D341Med (cell line): Measurements from ENCODE around the gene SPDYE1.
A peak's percentile ranks its signal among the peaks of the same experiment; 100 is the strongest.
"Not testable (repeated sequence)": the region's sequence is repeated elsewhere in the genome, so short reads cannot be mapped to it uniquely, and the experiment has no call there.

Source experiments
- DNase-seq: peaks from one replicate; pipeline ENCODE4 v3.0.0; 2012; ENCODE audit warnings: low spot score

The SPDYE1 gene, protein sequence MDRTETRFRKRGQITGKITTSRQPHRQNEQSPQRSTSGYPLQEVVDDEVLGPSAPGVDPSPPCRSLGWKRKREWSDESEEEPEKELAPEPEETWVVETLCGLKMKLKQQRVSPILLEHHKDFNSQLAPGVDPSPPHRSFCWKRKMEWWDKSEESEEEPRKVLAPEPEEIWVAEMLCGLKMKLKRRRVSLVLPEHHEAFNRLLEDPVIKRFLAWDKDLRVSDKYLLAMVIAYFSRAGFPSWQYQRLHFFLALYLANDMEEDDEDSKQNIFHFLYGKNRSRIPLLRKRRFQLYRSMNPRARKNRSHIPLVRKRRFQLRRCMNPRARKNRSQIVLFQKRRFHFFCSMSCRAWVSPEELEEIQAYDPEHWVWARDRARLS

DNA sequence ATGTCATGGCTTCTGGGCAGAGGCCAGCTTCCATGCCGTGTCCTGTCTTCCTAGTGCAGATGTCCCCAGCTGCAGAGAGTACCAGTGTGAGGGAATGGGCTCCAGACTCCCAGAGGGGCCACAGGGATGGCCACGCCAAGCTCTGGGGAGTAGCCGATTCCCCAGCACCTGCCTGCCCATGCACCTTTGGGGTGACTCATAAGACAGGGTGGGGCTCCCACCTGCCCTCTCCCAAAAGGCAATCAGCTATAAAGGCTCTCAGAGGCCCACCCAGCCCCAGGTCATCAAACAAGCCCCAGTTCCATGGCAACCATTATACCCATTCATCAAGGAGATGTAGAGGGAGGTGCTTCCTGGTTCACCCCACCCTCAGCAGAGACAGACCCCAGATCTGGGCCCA is at the start of gene SPDYE1:
SPDYE1 (plus strand) TSS at position 366 of the 400 bp plus-strand sequence. CDS start 2,053 bp downstream, outside the sequence.
- not testable (repeated sequence) for DNase-seq

DNA sequence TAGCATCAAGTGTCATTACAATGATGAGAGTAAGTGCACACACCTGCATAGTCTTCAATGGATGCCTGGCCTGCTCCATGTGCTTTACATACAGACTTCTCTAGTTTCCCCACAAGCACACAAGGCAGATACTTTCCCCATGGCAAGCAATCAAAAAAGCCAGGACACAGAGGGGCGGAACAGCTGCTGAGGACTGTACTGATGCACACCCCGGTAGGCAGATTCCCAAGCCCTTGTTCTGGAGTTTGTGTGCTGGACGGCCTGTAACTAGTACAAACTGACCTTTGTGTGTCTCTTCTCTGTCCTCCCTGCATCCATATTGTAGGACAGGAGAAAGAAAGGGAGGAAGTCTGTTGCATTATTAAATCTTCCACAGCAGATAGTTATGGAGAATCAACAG is 45.7 kb upstream of the SPDYE1 start:
- no peak for DNase-seq

DNA sequence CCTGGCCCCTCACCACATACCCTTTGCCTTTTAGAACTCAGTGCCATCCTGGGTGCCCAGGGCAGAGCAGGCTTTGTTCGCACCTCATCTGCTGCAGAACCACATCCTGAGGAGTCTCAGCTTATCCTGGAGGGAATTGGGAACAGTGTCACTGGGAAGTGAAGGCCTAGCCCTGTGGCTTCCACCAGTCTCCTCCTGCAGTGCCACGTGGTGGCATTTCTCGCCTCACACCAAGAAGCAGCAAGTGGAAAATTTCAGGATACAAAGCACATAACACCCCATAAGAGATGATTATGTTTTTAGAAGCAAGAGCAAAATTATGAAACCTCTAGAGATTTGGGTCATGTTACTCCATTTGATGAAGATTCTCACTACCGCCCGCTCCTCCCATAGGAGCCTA is 44.6 kb upstream of the SPDYE1 start:
- no peak for DNase-seq

DNA sequence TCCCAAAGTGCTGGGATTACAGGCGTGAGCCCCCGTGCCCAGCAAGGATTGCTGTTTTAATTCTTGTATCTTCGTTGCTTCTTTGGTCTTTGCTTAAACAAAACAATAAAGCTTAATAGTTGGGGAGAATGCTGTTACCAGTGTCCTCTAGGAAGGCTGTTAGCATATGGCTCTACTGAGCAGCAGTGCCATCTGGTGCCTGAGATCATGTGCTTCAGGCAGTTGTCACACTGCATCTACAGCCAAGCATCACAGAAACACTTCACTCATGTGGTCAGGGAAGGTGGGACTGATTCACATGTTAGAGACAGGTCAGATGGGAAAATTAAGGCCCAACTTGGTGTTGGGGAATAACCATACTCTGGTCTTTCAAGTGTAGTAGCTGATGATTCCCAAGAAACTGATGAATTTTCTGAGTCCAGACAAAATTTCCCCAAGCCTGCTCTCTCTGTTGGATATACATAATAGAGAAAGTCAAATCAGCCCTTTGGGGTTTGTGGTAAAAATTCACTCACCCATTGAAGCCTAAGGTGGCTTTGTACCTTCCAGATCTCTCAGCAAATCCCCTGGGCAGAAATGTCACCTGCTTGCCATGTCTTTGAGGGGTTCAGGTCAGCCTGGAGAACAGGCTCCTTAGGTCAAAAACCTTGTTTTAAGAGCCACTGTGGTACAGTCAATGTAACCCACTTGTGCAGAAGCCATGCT is 43.0 kb upstream of the SPDYE1 start:
- peak; percentile 79 for DNase-seq

DNA sequence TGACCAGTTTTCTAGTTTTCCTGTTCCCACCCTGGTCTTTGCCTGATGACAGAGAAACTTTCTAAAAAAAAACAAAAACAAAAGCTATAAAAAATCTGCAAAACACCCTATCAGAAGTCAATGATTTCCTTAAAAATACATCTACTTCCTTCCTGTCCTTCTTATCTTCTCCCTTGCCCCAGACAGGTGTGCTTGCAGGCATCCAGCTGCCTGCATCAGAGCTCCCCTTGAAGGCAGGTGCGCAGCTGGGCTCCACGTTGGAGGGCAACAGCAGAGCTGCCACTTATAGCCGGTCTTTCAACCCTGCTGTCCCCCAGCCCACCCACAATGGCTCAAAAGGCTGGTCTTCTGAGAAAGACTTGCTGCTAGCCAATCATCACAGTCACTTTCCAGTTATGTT is 41.7 kb upstream of the SPDYE1 start:
- DNase-seq = no peak

DNA sequence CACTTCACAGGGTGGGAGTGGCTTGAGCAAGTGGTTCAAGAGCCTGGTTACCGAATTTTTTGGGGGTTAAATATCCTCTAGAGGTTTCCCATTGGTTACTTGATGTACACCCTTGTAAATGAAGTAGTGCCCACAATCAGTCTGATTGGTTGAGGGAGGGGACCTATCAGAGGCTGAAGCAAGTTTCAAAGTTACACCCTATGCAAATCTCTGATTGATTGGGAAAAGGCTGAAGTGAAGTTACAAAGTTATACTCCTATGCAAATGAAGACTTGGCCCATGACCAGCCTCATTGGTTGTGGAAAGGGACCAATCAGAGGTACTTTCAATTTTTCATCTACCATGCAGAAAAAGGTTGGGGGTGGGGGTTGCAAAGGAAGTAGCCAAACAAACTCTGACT is 36.8 kb upstream of the SPDYE1 start:
- no peak for DNase-seq

DNA sequence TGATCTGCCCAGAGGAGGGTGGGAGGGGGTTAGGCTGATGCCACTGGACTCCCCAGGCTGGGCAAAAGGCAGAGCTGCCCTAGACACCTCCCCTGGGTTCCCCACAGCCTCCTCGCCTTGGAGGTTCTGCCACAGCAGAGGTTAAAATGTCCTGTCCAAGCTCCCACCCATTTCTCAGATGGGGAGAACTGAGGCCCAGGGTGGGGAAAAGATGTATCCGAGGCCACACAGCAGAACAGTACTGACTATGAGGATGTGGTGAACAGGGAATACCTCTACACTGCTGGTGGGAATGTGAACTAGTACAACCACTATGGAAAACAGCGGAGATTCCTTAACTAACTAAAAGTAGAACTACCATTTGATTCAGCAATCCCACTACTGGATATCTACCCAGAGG is 31.3 kb upstream of the SPDYE1 start:
- not testable (repeated sequence) for DNase-seq

DNA sequence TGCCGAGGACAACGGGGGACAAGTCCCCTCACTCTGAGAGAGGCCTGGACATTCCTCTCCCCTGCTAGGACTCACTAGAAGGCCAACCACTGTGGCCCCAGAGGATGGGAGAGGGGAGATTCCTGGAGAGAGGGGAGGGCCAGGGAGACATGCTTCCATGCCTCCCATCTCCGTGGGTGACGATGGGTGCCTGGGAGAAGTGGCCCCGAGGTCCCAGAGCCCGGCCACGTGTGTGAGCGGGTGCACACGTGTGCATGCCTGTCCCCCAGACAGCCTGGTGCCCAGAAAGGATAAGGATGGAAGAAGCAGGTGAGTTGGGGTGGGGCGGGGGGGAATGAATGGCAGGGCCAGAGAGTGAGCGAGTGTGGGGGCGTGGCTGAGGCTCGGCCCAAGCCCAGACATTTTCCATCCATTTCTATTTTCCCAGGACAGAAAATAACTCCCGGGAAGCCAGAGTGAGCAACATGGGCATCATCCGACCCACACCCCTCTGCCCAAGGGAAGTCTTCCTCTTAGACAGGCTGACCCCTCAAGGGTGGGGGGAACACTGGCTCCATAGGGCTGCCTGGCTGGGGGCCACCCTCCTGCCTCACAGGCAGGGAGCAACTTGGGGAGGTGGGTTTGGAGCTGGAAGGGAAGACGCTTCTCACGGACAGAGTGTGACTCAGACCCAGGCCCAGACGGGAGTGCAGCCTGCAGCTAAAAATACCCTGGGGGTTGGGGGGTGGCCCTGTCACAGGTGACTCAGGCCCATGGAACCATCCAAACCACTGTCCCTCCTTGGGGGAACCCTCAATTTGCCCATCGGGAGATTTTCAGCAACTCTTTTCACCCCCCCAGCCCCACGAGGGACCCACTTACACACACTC is 29.3 kb upstream of the SPDYE1 start:
- DNase-seq = not testable (repeated sequence)

DNA sequence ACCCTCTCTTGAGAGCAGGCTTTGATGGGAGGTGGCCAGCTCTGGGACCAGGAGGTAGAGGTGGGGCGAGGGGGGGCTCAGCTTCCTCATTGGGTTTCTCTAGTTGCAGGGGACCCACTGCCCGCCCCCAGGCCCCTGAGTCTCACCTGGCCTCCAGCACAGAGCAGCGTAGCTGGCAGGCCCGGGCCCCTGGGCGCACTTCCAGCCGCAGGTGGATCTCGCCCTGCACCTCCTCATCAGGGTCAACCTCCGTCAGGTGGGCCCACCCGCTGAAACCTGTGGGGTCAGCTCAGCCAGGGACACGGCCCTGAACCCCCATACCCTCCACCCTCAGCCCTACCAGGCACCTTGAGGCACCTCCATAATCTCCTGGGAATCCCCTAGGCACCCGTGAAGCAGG is 28.1 kb upstream of the SPDYE1 start:
- DNase-seq = not testable (repeated sequence)

DNA sequence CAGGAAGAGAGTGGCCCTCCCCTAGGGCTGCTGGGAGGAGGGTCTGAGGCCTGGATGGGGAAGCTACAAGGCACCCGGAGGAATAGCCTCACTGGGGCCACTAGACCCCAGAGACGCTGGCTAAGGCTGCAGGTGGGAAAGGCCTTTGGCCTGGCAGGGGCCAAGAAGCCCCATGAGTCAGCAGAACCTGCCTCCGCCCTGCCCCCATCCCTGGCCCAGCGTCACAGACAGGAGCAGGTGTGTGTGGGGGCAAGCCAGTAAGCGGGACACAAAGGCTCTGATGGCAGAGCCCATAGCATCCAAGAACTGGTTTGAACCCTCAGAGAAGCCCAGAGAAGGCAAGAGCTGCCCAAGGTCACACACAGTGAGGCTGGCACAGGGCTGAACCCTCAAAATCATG is 27.0 kb upstream of the SPDYE1 start:
- not testable (repeated sequence) for DNase-seq

DNA sequence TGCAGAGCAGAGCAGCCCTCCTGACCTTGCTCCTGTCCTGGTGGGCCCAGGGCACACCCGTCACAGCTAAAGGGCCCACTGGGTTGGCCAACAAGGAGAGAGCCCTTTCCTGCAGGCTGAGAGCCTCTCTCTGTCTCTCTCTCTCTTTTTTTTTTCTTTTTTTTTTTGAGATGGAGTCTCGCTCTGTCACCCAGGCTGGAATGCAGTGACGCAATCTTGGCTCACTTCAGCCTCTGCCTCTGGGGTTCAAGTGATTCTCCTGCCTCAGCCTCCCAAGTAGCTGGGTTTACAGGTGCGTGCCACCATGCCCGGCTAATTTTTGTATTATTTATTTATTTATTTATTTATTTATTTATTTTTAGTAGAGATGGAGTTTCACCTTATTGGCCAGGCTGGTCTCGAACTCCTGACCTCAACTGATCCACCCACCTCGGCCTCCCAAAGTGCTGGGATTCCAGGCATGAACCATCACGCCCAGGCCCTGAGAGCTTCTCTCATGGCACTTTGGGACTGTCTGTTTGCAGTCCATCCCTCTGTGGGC is 23.6 kb upstream of the SPDYE1 start:
- not testable (repeated sequence) for DNase-seq

DNA sequence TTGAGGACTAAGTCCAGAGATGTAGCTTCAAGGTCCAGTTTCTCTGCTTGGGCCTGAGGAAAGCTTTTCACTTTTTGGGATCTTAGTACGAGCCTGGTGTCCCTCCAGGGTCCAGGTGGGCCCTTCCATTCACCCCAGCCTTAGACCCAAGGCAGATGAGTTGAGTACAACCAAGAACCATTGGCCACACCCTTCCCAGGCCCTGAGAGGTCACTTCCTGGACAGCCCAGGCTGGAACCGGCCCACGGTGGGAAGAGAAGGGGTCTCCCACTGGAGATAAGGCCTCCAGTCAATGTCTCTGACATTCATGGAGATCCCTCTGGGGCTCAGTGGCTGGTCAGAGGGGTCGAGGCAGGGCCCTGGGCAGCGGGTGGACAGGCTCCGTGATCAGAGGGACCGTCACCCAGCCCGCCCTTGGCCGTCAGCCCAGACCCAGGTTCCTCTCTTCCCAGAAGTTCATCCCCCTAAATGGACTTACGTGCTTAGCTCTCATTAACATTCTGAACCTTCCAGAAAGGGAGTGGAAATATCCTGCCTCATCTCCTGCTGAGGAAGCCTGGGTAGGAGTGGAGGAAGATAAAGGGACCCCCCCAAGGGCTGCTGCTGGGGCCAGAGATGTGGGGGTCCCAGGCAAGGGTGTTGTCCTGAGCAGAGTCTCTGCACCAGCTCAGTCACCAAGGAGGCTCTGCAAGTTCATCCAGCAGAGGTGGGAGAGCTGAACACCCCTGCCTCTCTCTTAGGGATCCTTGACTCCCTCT is 22.8 kb upstream of the SPDYE1 start:
- DNase-seq = not testable (repeated sequence)

DNA sequence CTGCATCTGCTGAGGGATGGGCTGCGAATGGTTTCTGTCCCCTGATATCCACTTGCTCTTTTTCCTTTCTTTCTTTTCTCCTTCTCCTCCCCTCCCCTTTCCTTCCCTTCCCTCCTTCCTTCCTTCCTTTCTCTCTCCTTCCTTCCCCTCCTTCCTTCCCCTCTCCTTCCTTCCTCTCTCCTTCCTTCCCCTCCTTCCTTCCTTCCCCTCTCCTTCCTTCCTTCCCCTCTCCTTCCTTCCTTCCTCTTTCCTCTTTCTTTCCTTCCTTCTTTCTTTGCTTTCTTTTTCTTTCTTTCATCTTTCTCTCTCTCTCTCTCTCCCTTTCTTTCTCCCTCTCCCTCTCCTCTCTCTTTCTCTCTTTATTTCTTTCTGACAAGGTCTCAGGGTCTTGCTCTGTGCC is 20.2 kb upstream of the SPDYE1 start:
- no peak for DNase-seq

DNA sequence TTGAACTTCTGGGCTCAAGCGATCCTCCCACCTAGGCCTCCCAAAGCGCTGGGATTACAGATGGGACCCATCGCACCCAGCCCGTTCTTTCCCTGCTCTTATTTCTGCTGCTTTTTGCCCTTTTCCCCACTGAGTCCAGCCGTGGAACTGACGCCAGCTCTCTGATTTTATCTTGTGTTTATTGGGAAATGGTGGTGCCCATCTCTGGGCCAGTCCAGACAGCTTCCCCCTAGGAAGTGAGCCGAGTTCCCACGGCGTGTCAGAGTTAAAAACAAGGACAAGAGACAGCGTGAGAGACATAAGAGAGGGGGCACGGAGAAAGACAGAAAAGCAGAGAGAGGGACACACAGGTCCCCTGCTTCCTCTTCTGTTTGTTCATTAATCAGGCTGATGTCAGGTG is 19.6 kb upstream of the SPDYE1 start:
- not testable (repeated sequence) for DNase-seq

DNA sequence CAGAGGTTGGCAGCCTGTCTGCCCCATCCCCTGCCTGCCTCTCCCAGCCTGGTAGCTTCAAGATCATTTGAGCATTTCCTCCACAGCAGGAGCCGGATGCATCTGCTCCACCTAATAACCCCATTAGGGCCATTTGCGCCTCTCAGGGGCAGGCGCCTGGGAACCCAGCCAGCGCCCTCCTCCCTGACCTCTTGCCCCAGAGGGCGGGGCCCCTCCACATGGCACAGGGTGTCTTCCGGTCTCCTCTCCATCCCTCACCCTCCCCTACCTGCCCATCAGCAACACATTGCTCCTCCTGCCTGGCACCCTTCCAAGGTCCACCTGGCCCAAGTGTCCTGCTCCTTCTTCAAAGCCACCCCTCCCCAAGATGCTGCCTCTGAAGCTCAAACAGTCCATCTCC is 14.8 kb upstream of the SPDYE1 start:
- not testable (repeated sequence) for DNase-seq

DNA sequence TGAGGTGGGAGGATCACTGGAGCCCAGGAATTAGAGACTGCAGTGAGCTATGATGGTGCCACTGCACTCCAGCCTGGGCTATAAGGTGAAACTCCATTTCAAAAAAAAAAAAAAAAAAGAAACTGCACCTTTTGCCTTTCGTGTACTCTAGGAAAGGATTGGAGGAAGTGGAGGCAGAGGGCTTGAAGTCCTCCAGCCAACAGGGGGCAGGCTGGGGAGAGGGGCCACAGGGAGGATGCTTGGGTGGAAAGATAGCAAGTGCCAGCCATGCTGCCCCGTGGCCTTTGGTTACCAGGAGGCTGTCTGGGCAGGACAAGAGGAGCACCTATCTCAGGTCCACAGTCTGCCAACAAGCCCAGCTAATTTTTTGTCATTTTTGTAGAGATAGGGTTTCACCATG is 14.0 kb upstream of the SPDYE1 start:
- not testable (repeated sequence) for DNase-seq

DNA sequence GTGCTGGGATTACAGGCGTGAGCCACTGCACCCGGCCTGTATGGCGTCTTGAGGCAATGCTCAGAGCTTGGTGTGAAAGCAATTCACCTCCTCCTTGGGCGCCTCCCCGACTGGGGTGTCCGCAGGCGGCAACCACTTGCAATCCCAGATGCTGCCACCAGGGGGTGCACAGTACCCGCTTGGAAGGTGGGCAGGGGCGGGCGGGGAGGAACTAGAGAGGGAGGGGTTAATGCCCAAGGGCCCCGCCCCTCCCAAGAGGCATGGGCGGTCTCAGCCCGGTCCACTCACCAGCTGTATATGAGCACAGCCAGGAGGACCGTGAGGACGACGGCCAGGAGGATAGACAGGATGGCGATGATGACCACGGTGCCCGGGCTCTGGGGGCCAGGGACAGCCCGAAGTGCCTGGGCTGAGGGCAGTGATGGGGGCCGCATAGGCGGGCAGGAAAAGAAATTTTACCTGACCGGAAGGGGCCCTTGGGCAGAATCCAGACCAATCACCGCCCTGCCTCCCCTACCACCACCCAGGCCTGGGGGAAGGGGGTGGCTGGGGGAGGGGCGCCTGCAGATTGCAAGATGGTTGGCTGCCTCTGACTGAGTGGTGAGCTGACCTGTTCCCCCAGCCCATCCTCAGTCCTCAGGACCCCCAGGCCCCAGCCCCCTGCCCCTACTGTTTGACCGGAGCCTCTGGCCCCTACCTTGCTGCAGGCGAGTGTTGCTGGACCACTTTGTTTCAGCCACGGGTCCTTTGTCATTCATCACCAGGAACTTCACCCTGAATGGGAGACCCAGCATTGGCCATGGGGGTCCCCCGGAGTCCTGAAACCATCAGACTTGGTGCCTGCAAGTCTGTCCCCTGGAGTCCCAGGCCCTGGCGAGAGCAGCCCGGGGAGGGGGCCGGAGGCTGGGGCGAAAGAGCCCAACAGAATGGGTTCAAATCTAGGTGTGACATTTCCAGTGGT is 11.5 kb upstream of the SPDYE1 start:
- not testable (repeated sequence) for DNase-seq

DNA sequence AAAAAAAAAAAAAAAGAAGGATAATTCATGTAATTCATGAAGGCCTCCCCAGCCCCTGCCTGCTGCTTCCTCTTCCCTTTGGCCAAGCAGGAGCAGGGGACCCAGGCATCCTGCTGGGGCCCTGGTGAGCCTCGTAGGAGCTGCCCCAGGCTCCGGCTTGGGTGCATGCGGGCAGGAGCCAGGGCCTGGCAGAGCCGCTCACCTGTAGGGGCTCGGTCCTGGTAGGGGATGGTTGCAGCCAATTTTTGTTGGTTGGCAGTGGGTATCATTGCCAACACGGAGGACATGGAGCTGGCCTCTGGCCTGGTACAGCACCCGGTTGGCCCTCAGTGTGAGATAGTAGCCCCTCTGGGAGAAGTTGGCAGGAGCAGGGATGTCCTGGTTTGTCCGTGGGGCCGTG is 10.2 kb upstream of the SPDYE1 start:
- not testable (repeated sequence) for DNase-seq

DNA sequence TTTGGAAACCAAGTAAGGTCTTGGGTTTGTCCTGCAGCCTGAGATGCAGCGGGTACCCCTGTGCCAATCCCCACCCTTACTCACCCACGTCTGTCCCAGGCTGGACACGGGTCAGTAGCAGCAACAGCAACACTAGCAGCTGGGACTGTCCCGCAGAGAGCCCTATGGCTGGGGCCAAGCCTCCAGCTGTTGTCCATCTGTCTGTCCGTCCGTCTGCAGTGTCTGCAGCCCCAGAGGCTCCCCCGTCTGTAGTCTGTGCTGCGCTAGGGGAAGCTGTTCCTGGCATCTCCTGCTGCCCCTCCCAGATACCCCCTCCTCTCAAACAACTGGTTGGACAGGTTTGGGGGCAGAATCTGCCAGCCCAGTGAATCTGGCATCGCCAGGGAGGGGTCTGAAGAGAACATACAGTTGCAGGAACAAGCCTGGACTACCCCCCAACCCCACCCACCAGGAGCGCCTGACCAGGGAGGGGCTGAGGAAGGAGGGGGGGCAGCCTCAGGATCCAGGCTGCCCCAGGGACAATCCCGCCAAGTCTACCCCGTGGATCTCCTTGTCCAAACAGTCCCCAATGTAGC is 7.6 kb upstream of the SPDYE1 start:
- not testable (repeated sequence) for DNase-seq

DNA sequence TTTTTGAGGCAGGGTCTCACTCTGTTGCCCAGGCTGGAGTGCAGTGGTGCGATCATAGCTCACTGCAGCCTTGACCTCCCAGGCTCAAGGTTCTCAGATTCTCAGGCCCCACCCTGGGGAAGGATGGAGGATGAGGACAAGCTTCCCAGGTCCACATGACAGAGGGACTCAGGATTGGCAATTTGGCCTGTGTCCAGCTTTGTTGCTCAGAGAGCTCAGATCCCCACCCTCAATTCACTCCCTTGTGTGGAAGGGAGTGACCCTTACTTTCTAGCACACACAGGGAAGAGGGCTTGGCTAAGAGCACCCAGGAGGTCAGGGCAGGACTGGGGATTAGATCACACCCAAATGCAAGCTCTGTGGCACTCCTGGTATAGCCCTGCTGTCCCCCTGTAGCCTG is 6.9 kb upstream of the SPDYE1 start:
- not testable (repeated sequence) for DNase-seq
